HCT116 (cell line): ENCODE measurements around the gene SHISA7. TPM values are rescaled to one million over a fixed set of nuclear protein-coding genes. Genes with fewer than 3 reads are reported as not detected.

ENCODE experiments used
- ATAC-seq: fragments of 200-7000 bp; cut with Tn5 transposase; 2 replicates; pipeline ENCODE4 v1.9.1; 2020; ENCODE audit warnings: mild to moderate bottlenecking, moderate library complexity
- BruUV-seq: library from RNA; stranded (reverse); fragments of 400-500 nt; replicated peaks from 2 replicates; lab custom pipeline; 2021; lab: Mats Ljungman, UMichigan
- CTCF ChIA-PET: fragments of 300-600 bp; sonication (Branson Sonifier 250); formaldehyde crosslinking; loops from one replicate; lab custom pipeline; 2021; ENCODE audit warnings: antibody characterized with exemption; lab: Charles Lee
- POLR2A ChIA-PET: fragments of 300-600, 350-600 bp; sonication (Branson Sonifier 250); formaldehyde crosslinking; loops from one replicate; lab custom pipeline; 2021; ENCODE audit warnings: antibody characterized with exemption; lab: Charles Lee
- RAD21 ChIA-PET, 2 experiments: fragments of 300-600 bp; sonication (Branson Sonifier 250); formaldehyde crosslinking; loops; one replicate each; lab custom pipeline; 2023; ENCODE audit warnings: low total read pairs in 2 of 2; ENCODE audit not compliant: uncharacterized antibody in 2 of 2, unreplicated experiment in 2 of 2, low non-redundant PET in 1 of 2; lab: Charles Lee
- DNase-seq: peaks from one replicate; pipeline ENCODE4 v3.0.0-alpha.2; 2010; ENCODE audit warnings: low read depth, low spot score
- H2AFZ ChIP-seq: fragments of 200-600 bp; shearing (Covaris generic), sonication (generic); 2 replicates; pipeline ENCODE4 v1.6.1; 2017; ENCODE audit warnings: low read depth, mixed run types, mixed read lengths, antibody characterized with exemption, low read length; ENCODE audit not compliant: poor library complexity, severe bottlenecking
- H3K27ac ChIP-seq: 2 replicates; pipeline ENCODE4 v1.5.1; 2012; ENCODE audit warnings: low read depth, low read length
- H3K27me3 ChIP-seq: fragments of 200-600 bp; sonication (generic); 2 replicates; pipeline ENCODE4 v1.6.1; 2016; ENCODE audit warnings: mixed run types, low read length, mixed read lengths; ENCODE audit not compliant: insufficient read depth
- H3K36me3 ChIP-seq, 2 experiments: fragments of 200-500 bp in 1 of 2; fragments of 200-600 bp in 1 of 2; sonication (Bioruptor generic) in 1 of 2; sonication (generic) in 1 of 2; 2 replicates each; pipeline versions ENCODE4 v1.5.1 to v1.6.1; 2014 to 2016; ENCODE audit warnings: low read length in 2 of 2, inconsistent platforms in 1 of 2, mixed read lengths in 1 of 2, mixed run types in 1 of 2; ENCODE audit not compliant: insufficient read depth in 2 of 2, control insufficient read depth in 1 of 2
- H3K4me1 ChIP-seq, 2 experiments: fragments of 200-600 bp in 1 of 2; sonication (generic) in 1 of 2; 2 replicates each; pipeline versions ENCODE4 v1.5.1 to v1.6.1; 2012 to 2017; ENCODE audit warnings: low read length in 2 of 2, inconsistent platforms in 1 of 2, mild to moderate bottlenecking in 1 of 2, mixed read lengths in 1 of 2, mixed run types in 1 of 2, moderate library complexity in 1 of 2; ENCODE audit not compliant: insufficient read depth in 2 of 2, control insufficient read depth in 1 of 2
- H3K4me2 ChIP-seq: fragments of 200-600 bp; sonication (generic); 2 replicates; pipeline ENCODE4 v1.6.1; 2017; ENCODE audit warnings: mixed run types, low read length, mixed read lengths
- H3K4me3 ChIP-seq, 2 experiments: fragments of 200-600 bp in 1 of 2; sonication (generic) in 1 of 2; replicated peaks in 1 of 2; 2 replicates each; pipeline ENCODE4 v1.5.1; 2011 to 2016; ENCODE audit warnings: low read length in 2 of 2, control low read depth in 1 of 2, low read depth in 1 of 2, mild to moderate bottlenecking in 1 of 2, mixed read lengths in 1 of 2, mixed run types in 1 of 2
- H3K79me2 ChIP-seq: fragments of 200-600 bp; sonication (generic); 2 replicates; pipeline ENCODE4 v1.6.1; 2017; ENCODE audit warnings: mild to moderate bottlenecking, mixed run types, low read length, moderate library complexity, mixed read lengths; ENCODE audit not compliant: insufficient read depth
- H3K9ac ChIP-seq: fragments of 200-600 bp; sonication (generic); 2 replicates; pipeline ENCODE4 v1.6.1; 2016; ENCODE audit warnings: low read length, mixed read lengths
- H3K9me2 ChIP-seq: fragments of 200-600 bp; sonication (generic), shearing (Covaris generic); 2 replicates; pipeline ENCODE4 v1.6.1; 2017; ENCODE audit warnings: mixed run types, mild to moderate bottlenecking, moderate library complexity; ENCODE audit not compliant: insufficient read depth
- H3K9me3 ChIP-seq, 2 experiments: fragments of 200-500 bp in 1 of 2; fragments of 200-600 bp in 1 of 2; sonication (Bioruptor generic) in 1 of 2; sonication (generic) in 1 of 2; 2 replicates each; pipeline ENCODE4 v1.6.1; 2014 to 2017; ENCODE audit warnings: low read length in 2 of 2, mixed read lengths in 2 of 2, inconsistent platforms in 1 of 2, low read depth in 1 of 2, mild to moderate bottlenecking in 1 of 2, mixed run types in 1 of 2, moderate library complexity in 1 of 2; ENCODE audit not compliant: control insufficient read depth in 1 of 2, insufficient read depth in 1 of 2
- H4K20me1 ChIP-seq: fragments of 200-600 bp; sonication (generic), shearing (Covaris generic); 2 replicates; pipeline ENCODE4 v1.6.1; 2017; ENCODE audit warnings: mixed run types, mild to moderate bottlenecking, moderate library complexity; ENCODE audit not compliant: insufficient read depth
- REST ChIP-seq: IDR thresholded peaks from 2 replicates; pipeline ENCODE4 v1.6.1; 2012; ENCODE audit warnings: low read depth
- SIN3A ChIP-seq: IDR thresholded peaks from 2 replicates; pipeline ENCODE4 v1.6.1; 2012; ENCODE audit warnings: low read depth
- SP1 ChIP-seq: IDR thresholded peaks from 2 replicates; pipeline ENCODE4 v1.6.1; 2012; ENCODE audit warnings: low read depth
- ZBTB33 ChIP-seq: IDR thresholded peaks from 2 replicates; pipeline ENCODE4 v1.6.1; 2011; ENCODE audit warnings: mild to moderate bottlenecking, low read length, moderate library complexity; ENCODE audit not compliant: insufficient replicate concordance; ENCODE audit errors: extremely low read depth
- ZFX ChIP-seq: fragments of 450-650 bp; IDR thresholded peaks from 2 replicates; pipeline ENCODE4 v1.6.1; 2017
- ZNF274 ChIP-seq: fragments of 200-500 bp; sonication (Bioruptor generic); IDR thresholded peaks from 2 replicates; pipeline ENCODE4 v1.6.1; 2014; ENCODE audit warnings: mild to moderate bottlenecking, low read depth, low read length, inconsistent platforms
- intact Hi-C: fragments of 100-400 bp; cut with micrococcal nuclease; formaldehyde crosslinking; loops from 2 replicates; pipeline ENCODE4 v1.10.0; 2022
- total RNA-seq: library from RNA; stranded (reverse); gene quantifications from one replicate; pipeline ENCODE4 v1.2.1, GENCODE V29; 2021; ENCODE audit not compliant: unreplicated experiment

SHISA7 gene
- total RNA-seq, 1 experiment from 2014 or later: not detected

- Histone ChIP-seq H3K36me3 (no peaks in the 10 kb centered on the region), H3K27me3 (no peaks in the 10 kb centered on the region), H3K4me1 (peaks cover 10 to 34% of the 10 kb centered on the region in 2 experiments; a peak in 3 of 4 replicates), H3K9me3 (no peaks in the 10 kb centered on the region), H3K27ac (no peak overlapping the region), H3K79me2 (peaks cover 7% of the 10 kb centered on the region; the same call in 1 of the 2 replicates), H3K4me3 (no peak overlapping the region), H3K4me2 (no peak overlapping the region), H3K9ac (no peak overlapping the region), H3K9me2 (no peaks in the 10 kb centered on the region), H2AFZ (no peak overlapping the region), H4K20me1 (no peaks in the 10 kb centered on the region)
- POLR2A ChIA-PET: no interaction called here
- TF ChIP-seq ZFX (no peak), ZNF274 (no peak), SIN3A (no peak), SP1 (no peak)
- ATAC-seq (no peak), DNase-seq (no peak)
- intact Hi-C loops: no loop called here
- RAD21 ChIA-PET: no interaction called here
- CTCF ChIA-PET: no interaction called here
- BruUV-seq: no TSS peak
These were observed 46.0 kb upstream of the SHISA7 start for GRCh38 chr19:55488986-55489710.

GRCh38 chr19:55487924-55488687 lies 45.0 kb upstream of the SHISA7 start, which contains the start of gene SSC5D:
Gene SSC5D (plus strand): TSS chr19:55488436. CDS start chr19:55488590, 154 bp downstream.
- CTCF ChIA-PET: interaction anchor here (0.6 kb wide), 1 partner anchor 667 kb away, joined by 3 read pairs; no protein-coding TSS in a partner anchor
- Histone ChIP-seq H3K27ac (0 out of 2 replicates have a peak within 1 kb of the TSS, but pooled peaks have one; percentile 22), H3K9me3 (no peaks in the 10 kb centered on the region), H3K27me3 (no peaks in the 10 kb centered on the region), H3K4me1 (peaks cover 10 to 34% of the 10 kb centered on the region in 2 experiments; a peak in 3 of 4 replicates)
- POLR2A ChIA-PET: no interaction called here
- intact Hi-C loops: no loop called here
- TF ChIP-seq ZBTB33 (no peak), REST (no peak)
- TF ChIP-seq, all 23 proteins: peak for 0
- no peak for DNase-seq
- Histone ChIP-seq H3K9ac (no peak within 1 kb of the TSS; the same call in 1 of the 2 replicates), H3K4me3 (no peak within 1 kb of the TSS), H3K79me2 (peaks cover 7% of the 10 kb centered on the region; the same call in 1 of the 2 replicates), H3K4me2 (no peak within 1 kb of the TSS), H3K9me2 (no peaks in the 10 kb centered on the region), H3K36me3 (no peaks in the 10 kb centered on the region), H4K20me1 (no peaks in the 10 kb centered on the region), H2AFZ (no peak within 1 kb of the TSS)
- no peak for ATAC-seq
- no TSS peak for BruUV-seq
- RAD21 ChIA-PET: no interaction called here
